Pancreas (tissue), 10 donors: Measurements from ENCODE around the gene SATB1. TPM values are rescaled to one million over a fixed set of nuclear protein-coding genes. Genes with fewer than 3 reads are reported as not detected.
A peak's percentile ranks its signal among the peaks of the same experiment; 100 is the strongest.

ENCODE experiments used
- ATAC-seq, 4 donors: fragments of 200-7000 bp; cut with Tn5 transposase; one replicate each; pipeline versions ENCODE4 v1.8.0 to v1.9.1; 2020; ENCODE audit warnings: mild to moderate bottlenecking in 4 of 4, moderate library complexity in 4 of 4
- DNase-seq, 6 donors: peaks; one replicate each; pipeline ENCODE4 v3.0.0-alpha.2; 2020
- FAIRE-seq: peaks from 2 replicates; lab custom pipeline; 2012; peaks lifted over from hg19 to GRCh38; lab: Jason Lieb, UNC
- H3K27ac ChIP-seq, 4 donors: fragments of 200-600 bp; sonication (generic); 1 replicate in 3 of 4; 2 replicates in 1 of 4; pipeline versions ENCODE4 v1.5.0 to v1.8.0; 2020
- H3K27me3 ChIP-seq, 4 donors: fragments of 200-600 bp; one replicate each; pipeline ENCODE4 v1.8.0; 2021
- H3K36me3 ChIP-seq, 3 donors: fragments of 200-600 bp; sonication (generic) in 1 of 3; one replicate each; pipeline versions ENCODE4 v1.5.0 to v1.8.0; 2020 to 2021
- H3K4me1 ChIP-seq, 3 donors: fragments of 200-600 bp; one replicate each; pipeline ENCODE4 v1.8.0; 2021
- H3K4me3 ChIP-seq, 4 donors: fragments of 200-600 bp; sonication (generic) in 2 of 4; one replicate each; pipeline versions ENCODE4 v1.5.0 to v1.8.0; 2020 to 2021
- H3K9me3 ChIP-seq, 4 donors: fragments of 200-600 bp; one replicate each; pipeline ENCODE4 v1.8.0; 2021
- CTCF ChIP-seq, 4 donors: fragments of 200-600 bp; sonication (generic) in 3 of 4; IDR thresholded peaks; one replicate each; pipeline versions ENCODE4 v1.5.0 to v1.8.0; 2021; ENCODE audit warnings: antibody characterized with exemption in 4 of 4
- WGBS, 2 donors: extraction: QIAGEN DNeasy Blood & Tissue Kit; methylation state at CpG; one replicate each; pipeline ENCODE4 v1.1.7; 2013; 5-methylcytosine and 5-hydroxymethylcytosine counted together
- intact Hi-C, 3 donors: fragments of 100-400 bp; cut with DNase I; formaldehyde crosslinking; loops; one replicate each; pipeline versions ENCODE4 v1.11.1 to v1.14.2; 2022
- polyA plus RNA-seq, 2 donors: library from polyadenylated mRNA; stranded (reverse); fragments of 200-250 nt; gene quantifications; one replicate each; pipeline ENCODE4 v1.2.3, GENCODE V29; 2013
- total RNA-seq, 6 donors: library from RNA; stranded (reverse); fragmentation: NEBNext Ultra II Directional in 4 of 6; extraction: Animal tissue kit (Norgen Biotek cat#: 25700) in 4 of 6; gene quantifications; one replicate each; pipeline versions ENCODE4 v1.2.1 to v1.2.4, GENCODE V29; 2021 to 2023
- donor health status: healthy with polysubstance abuse.
- donor health status: DM: no; HTN: no; CAD: no; lungs with moderate emphysema.
- donor health status: DM: no; HTN: no; CAD: no.
- donor health status: control.
- donor health status: control.
- donor health status: Bipolar disorder and iron deficiency.
- donor health status: DM: yes; HTN: yes; CAD: no.
- donor health status: DM: no; HTN: no; CAD: no.
- donor health status: DM: no; HTN: no; CAD: no.
- donor health status: DM: yes; HTN: yes; CAD: no.

The SATB1 gene
- total and polyA plus RNA-seq, 8 donors = 12.6 to 40.0 (median 26.7) TPM

GRCh38 chr3:18369551-18370185 lies 55.5 kb downstream of the SATB1 start:
- TF ChIP-seq CTCF (IDR thresholded peaks at IDR 0.05) = no peak
- Histone ChIP-seq H3K36me3 (peaks cover 0 to 6% (median 0%) of the 10 kb centered on the region in 3 donors), H3K27me3 (no peaks in the 10 kb centered on the region), H3K4me3 (peak overlapping the region in 1 of 4 donors; percentile 0), H3K27ac (no peak overlapping the region), H3K9me3 (no peaks in the 10 kb centered on the region), H3K4me1 (peaks cover 0 to 5% (median 0%) of the 10 kb centered on the region in 3 donors)
- WGBS, 2 donors = 11% methylated on average over 13 of the region's 13 CpGs
- DNase-seq (peak in 5 of 6 donors; percentile 43 to 58 (median 46)), ATAC-seq (peak; percentile 87 to 92 (median 91)), FAIRE-seq (no peak)
- intact Hi-C loops = no loop called here

- no peak for FAIRE-seq
- DNase-seq = no peak
- Histone ChIP-seq H3K27me3 (no peaks in the 10 kb centered on the region), H3K36me3 (no peaks in the 10 kb centered on the region), H3K27ac (no peak overlapping the region), H3K4me3 (no peak overlapping the region), H3K9me3 (no peaks in the 10 kb centered on the region), H3K4me1 (peaks cover 0 to 5% (median 0%) of the 10 kb centered on the region in 3 donors)
- 81 to 89% methylated on average over 3 of the region's 3 CpGs for WGBS, 2 donors
- ATAC-seq = no peak
- TF ChIP-seq CTCF (IDR thresholded peaks at IDR 0.05) = no peak
- intact Hi-C loops = no loop called here
Measured at GRCh38 chr3:18366258-18366657, 58.9 kb downstream of the SATB1 start.

- H3K27me3 ChIP-seq = no peaks in the 10 kb centered on the region
- FAIRE-seq = no peak
- ATAC-seq = no peak
- no peak overlapping the region for H3K27ac ChIP-seq
- intact Hi-C loops = no loop called here
- H3K4me3 ChIP-seq = no peak overlapping the region
- TF ChIP-seq CTCF (IDR thresholded peaks at IDR 0.05) = no peak
- H3K36me3 ChIP-seq = no peaks in the 10 kb centered on the region
- H3K4me1 ChIP-seq = no peaks in the 10 kb centered on the region
- no peak for DNase-seq
- 95 to 96% methylated on average over 2 of the region's 2 CpGs for WGBS, 2 donors
- H3K9me3 ChIP-seq = no peaks in the 10 kb centered on the region
Measured at GRCh38 chr3:18363338-18363737, 61.8 kb downstream of the SATB1 start.

- H3K36me3 ChIP-seq = no peaks in the 10 kb centered on the region
- H3K27ac ChIP-seq = no peak overlapping the region
- FAIRE-seq = no peak
- ATAC-seq = no peak
- no peak overlapping the region for H3K4me3 ChIP-seq
- intact Hi-C loops = no loop called here
- peaks cover 8 to 13% (median 9%) of the 10 kb centered on the region in 3 donors for H3K4me1 ChIP-seq
- H3K27me3 ChIP-seq = no peaks in the 10 kb centered on the region
- H3K9me3 ChIP-seq = no peaks in the 10 kb centered on the region
- no peak for TF ChIP-seq CTCF (IDR thresholded peaks at IDR 0.05)
- DNase-seq = no peak
Measured at GRCh38 chr3:18357747-18358146, 67.4 kb downstream of the SATB1 start.

GRCh38 chr3:18355832-18356231 lies 69.3 kb downstream of the SATB1 start:
- no peak overlapping the region for H3K27ac ChIP-seq
- ATAC-seq (no peak), FAIRE-seq (no peak), DNase-seq (no peak)
- TF ChIP-seq CTCF (IDR thresholded peaks at IDR 0.05) = no peak
- H3K27me3 ChIP-seq = no peaks in the 10 kb centered on the region
- peaks cover 8 to 14% (median 13%) of the 10 kb centered on the region in 3 donors for H3K4me1 ChIP-seq
- intact Hi-C loops = no loop called here
- no peak overlapping the region for H3K4me3 ChIP-seq
- WGBS, 2 donors = 84% methylated on average over 2 of the region's 2 CpGs
- H3K9me3 ChIP-seq = no peaks in the 10 kb centered on the region
- H3K36me3 ChIP-seq = no peaks in the 10 kb centered on the region
